NK-92 (cell line): ENCODE data around the gene GASK1B.

Experiments used
- DNase-seq: peaks from one replicate; lab custom pipeline; 2025; ENCODE audit not compliant: unreplicated experiment; lab: John Stamatoyannopoulos, UW

The GASK1B gene

GRCh38 chr4:158155656-158156356, 17.0 kb downstream of the GASK1B start:
- DNase-seq: no peak

- no peak for DNase-seq
Observed at GRCh38 chr4:158147151-158147550, 25.7 kb downstream of the GASK1B start.

GRCh38 chr4:158146736-158147135, 26.1 kb downstream of the GASK1B start:
- no peak for DNase-seq

- DNase-seq: no peak
Observed at GRCh38 chr4:158139086-158139485, 33.7 kb downstream of the GASK1B start.

GRCh38 chr4:158134222-158134621, 38.6 kb downstream of the GASK1B start:
- no peak for DNase-seq

- DNase-seq: no peak
Observed at GRCh38 chr4:158133551-158133950, 39.3 kb downstream of the GASK1B start.

- DNase-seq: no peak
Observed at GRCh38 chr4:158131027-158131426, 41.8 kb downstream of the GASK1B start.

GRCh38 chr4:158130204-158130603, 42.6 kb downstream of the GASK1B start:
- DNase-seq: no peak

- no peak for DNase-seq
Observed at GRCh38 chr4:158129694-158130093, 43.1 kb downstream of the GASK1B start.

- DNase-seq: no peak
Observed at GRCh38 chr4:158128540-158128939, 44.3 kb downstream of the GASK1B start.

- DNase-seq: no peak
Observed at GRCh38 chr4:158125310-158125709, 47.5 kb downstream of the GASK1B start.
